Heart left ventricle (tissue), 16 donors: ENCODE data around the gene CAMKMT. TPM values are rescaled to one million over a fixed set of nuclear protein-coding genes. Genes with fewer than 3 reads are reported as not detected.

Source experiments
- ATAC-seq, 4 donors: fragments of 200-7000 bp; cut with Tn5 transposase; one replicate each; pipeline ENCODE4 v1.9.1; 2020 to 2022; ENCODE audit warnings: moderate library complexity in 4 of 4, mild to moderate bottlenecking in 3 of 4, moderate number of reproducible peaks in 1 of 4
- DNase-seq, 5 donors: peaks; one replicate each; pipeline ENCODE4 v3.0.0-alpha.2; 2020
- H3K27ac ChIP-seq, 12 donors: fragments of 200-600 bp; sonication (generic) in 4 of 12; one replicate each; pipeline versions ENCODE4 v1.5.0 to v1.8.0; 2016 to 2022; ENCODE audit warnings: mild to moderate bottlenecking in 2 of 12
- H3K27me3 ChIP-seq, 9 donors: fragments of 200-600 bp; sonication (generic) in 2 of 9; one replicate each; pipeline versions ENCODE4 v1.5.1 to v1.8.0; 2016 to 2022; ENCODE audit warnings: mild to moderate bottlenecking in 3 of 9
- H3K36me3 ChIP-seq, 9 donors: fragments of 200-600 bp; sonication (generic) in 2 of 9; one replicate each; pipeline versions ENCODE4 v1.5.0 to v1.8.0; 2018 to 2022; ENCODE audit warnings: mild to moderate bottlenecking in 2 of 9
- H3K4me1 ChIP-seq, 12 donors: fragments of 200-600 bp; sonication (generic) in 4 of 12; one replicate each; pipeline versions ENCODE4 v1.5.0 to v1.8.0; 2016 to 2022; ENCODE audit warnings: mild to moderate bottlenecking in 3 of 12
- H3K4me3 ChIP-seq, 12 donors: fragments of 200-600 bp; sonication (generic) in 4 of 12; one replicate each; pipeline versions ENCODE4 v1.5.0 to v1.8.0; 2017 to 2022; ENCODE audit warnings: mild to moderate bottlenecking in 9 of 12, moderate library complexity in 4 of 12
- H3K9me3 ChIP-seq, 12 donors: fragments of 200-600 bp; sonication (generic) in 4 of 12; one replicate each; pipeline versions ENCODE4 v1.5.0 to v1.8.0; 2016 to 2022; ENCODE audit warnings: mild to moderate bottlenecking in 1 of 12
- POLR2A ChIP-seq, 2 donors: fragments of 450-650 bp; IDR thresholded peaks; one replicate each; pipeline ENCODE4 v1.6.1; 2017; ENCODE audit warnings: antibody characterized with exemption in 2 of 2, mild to moderate bottlenecking in 2 of 2, moderate library complexity in 2 of 2
- WGBS, 4 donors: extraction: QIAGEN DNeasy Blood & Tissue Kit in 2 of 4; methylation state at CpG; one replicate each; pipeline versions ENCODE4 v1.1.5 to v1.1.7; 2013 to 2018; 5-methylcytosine and 5-hydroxymethylcytosine counted together
- intact Hi-C, 10 donors: fragments of 100-400 bp; cut with DNase I; formaldehyde crosslinking; loops; one replicate each; pipeline versions ENCODE4 v1.11.1 to v1.14.2; 2022
- polyA plus RNA-seq, 2 donors: library from polyadenylated mRNA; stranded (reverse); fragments of 200-250 nt; gene quantifications; one replicate each; pipeline ENCODE4 v1.2.3, GENCODE V29; 2013
- total RNA-seq, 9 donors: library from RNA; depleted of rRNA in 2 of 9; stranded (reverse); fragments of >200 nt in 2 of 9; fragmentation: NEBNext Ultra II Directional in 3 of 9; extraction: Animal tissue kit (Norgen Biotek cat#: 25700) in 3 of 9; gene quantifications; one replicate each; pipeline versions ENCODE4 v1.1.0 to v1.2.4, GENCODE V29; 2016 to 2023
- TF ChIP-seq, protein P1 (sequence below), 12 donors: fragments of 200-600 bp; sonication (generic) in 4 of 12; IDR thresholded peaks; one replicate each; pipeline versions ENCODE4 v1.5.0 to v1.8.0; 2018 to 2022; ENCODE audit warnings: antibody characterized with exemption in 12 of 12, mild to moderate bottlenecking in 5 of 12
- donor health status: ischemic (EF 13 %, LVEDD 7.1; RV severe dilation, severe dysfunction).
- donor health status: healthy with polysubstance abuse.
- donor health status: DM: no; HTN: yes; CAD: no.
- donor health status: DM: no; HTN: no; CAD: no.
- donor health status: ischemic (EF 25% LVEDD 6.9; RV normal size, moderate dysfunction).
- donor health status: ischemic (EF 25% LVEDD 5.7; RV mildly dilated, moderate dysfunction).
- donor health status: healthy.
- donor health status: DM: yes; HTN: yes; CAD: no.
- donor health status: ischemic (EF 35%, LVEDD 5.7; RV mildly dilated, moderate dysfunction).
- donor health status: nonischemic (EF 11% LVEDD 7.7; RV severe dilation, severe dysfunction).
- donor health status: DM: yes; HTN: yes; CAD: no.
- donor health status: PGD.
- donor health status: ischemic (EF 29% LVEDD 5.4; RV normal size, mild dysfunction).
- donor health status: nonischemic (EF 23%, LVEDD 6.1; RV moderate dilation, normal function).

Gene CAMKMT
- total and polyA plus RNA-seq, 11 donors, result 2.5 to 10.1 (median 4.4) TPM

DNA sequence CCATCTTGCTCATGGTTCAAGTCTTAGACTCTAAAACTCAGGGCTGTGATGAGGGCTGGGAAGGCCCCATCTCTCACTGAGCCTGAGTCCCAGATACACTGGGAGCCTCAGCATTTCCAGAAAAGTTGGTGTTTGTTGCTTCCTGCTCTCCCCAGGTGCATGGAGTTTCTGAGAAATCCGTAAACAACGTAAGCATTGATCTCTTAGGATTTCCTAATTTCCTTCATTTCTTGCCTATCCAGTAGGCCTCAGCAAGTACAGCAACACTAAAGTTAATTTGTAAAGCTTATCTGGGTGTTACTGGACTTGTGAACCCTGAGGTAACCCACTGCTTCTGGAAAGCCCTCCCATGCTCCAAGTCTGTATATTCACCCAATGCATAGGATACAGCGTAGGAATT is 380.3 kb downstream of the CAMKMT start:
- no peak overlapping the region for H3K27ac ChIP-seq
- intact Hi-C loops, result no loop called here
- H3K27me3 ChIP-seq, result no peaks in the 10 kb centered on the region
- H3K36me3 ChIP-seq, result no peaks in the 10 kb centered on the region
- 97 to 99% (median 98%) methylated on average over 3 of the region's 3 CpGs for WGBS, 4 donors
- peaks cover 0 to 3% (median 0%) of the 10 kb centered on the region in 12 donors for H3K9me3 ChIP-seq
- no peak overlapping the region for H3K4me3 ChIP-seq
- ATAC-seq, result no peak
- peaks cover 0 to 20% (median 5%) of the 10 kb centered on the region in 12 donors for H3K4me1 ChIP-seq
- DNase-seq, result no peak
- TF ChIP-seq POLR2A (IDR thresholded peaks at IDR 0.05), result no peak
- TF ChIP-seq, protein P1, sequence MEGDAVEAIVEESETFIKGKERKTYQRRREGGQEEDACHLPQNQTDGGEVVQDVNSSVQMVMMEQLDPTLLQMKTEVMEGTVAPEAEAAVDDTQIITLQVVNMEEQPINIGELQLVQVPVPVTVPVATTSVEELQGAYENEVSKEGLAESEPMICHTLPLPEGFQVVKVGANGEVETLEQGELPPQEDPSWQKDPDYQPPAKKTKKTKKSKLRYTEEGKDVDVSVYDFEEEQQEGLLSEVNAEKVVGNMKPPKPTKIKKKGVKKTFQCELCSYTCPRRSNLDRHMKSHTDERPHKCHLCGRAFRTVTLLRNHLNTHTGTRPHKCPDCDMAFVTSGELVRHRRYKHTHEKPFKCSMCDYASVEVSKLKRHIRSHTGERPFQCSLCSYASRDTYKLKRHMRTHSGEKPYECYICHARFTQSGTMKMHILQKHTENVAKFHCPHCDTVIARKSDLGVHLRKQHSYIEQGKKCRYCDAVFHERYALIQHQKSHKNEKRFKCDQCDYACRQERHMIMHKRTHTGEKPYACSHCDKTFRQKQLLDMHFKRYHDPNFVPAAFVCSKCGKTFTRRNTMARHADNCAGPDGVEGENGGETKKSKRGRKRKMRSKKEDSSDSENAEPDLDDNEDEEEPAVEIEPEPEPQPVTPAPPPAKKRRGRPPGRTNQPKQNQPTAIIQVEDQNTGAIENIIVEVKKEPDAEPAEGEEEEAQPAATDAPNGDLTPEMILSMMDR (IDR thresholded peaks at IDR 0.05), result no peak

DNA sequence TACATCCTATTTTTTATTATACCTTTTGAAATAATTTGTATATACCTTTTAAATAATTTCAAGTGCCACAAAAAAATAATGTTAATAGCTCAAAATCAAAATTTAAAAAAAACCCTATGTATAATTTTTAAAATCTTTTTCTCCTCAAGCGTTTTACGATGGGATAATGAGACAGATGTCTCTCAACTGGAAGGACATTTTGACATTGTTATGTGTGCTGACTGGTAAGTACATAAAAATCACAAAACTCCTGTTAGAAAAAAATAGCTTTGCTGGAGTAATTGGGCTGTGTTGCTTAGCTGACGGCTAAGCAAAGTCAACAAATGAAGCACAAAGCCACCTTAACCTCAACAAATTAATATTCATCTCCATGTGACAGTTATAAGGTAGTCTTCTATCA is 381.7 kb downstream of the CAMKMT start:
- Histone ChIP-seq H3K4me1 (peaks cover 0 to 24% (median 5%) of the 10 kb centered on the region in 12 donors), H3K36me3 (no peaks in the 10 kb centered on the region), H3K4me3 (no peak overlapping the region), H3K27me3 (no peaks in the 10 kb centered on the region), H3K9me3 (no peaks in the 10 kb centered on the region), H3K27ac (no peak overlapping the region)
- 96 to 99% (median 98%) methylated on average over 3 of the region's 3 CpGs for WGBS, 4 donors
- intact Hi-C loops, result no loop called here
- no peak for TF ChIP-seq POLR2A (IDR thresholded peaks at IDR 0.05)
- TF ChIP-seq, protein P1 (IDR thresholded peaks at IDR 0.05), result no peak
- no peak for DNase-seq
- no peak for ATAC-seq

DNA sequence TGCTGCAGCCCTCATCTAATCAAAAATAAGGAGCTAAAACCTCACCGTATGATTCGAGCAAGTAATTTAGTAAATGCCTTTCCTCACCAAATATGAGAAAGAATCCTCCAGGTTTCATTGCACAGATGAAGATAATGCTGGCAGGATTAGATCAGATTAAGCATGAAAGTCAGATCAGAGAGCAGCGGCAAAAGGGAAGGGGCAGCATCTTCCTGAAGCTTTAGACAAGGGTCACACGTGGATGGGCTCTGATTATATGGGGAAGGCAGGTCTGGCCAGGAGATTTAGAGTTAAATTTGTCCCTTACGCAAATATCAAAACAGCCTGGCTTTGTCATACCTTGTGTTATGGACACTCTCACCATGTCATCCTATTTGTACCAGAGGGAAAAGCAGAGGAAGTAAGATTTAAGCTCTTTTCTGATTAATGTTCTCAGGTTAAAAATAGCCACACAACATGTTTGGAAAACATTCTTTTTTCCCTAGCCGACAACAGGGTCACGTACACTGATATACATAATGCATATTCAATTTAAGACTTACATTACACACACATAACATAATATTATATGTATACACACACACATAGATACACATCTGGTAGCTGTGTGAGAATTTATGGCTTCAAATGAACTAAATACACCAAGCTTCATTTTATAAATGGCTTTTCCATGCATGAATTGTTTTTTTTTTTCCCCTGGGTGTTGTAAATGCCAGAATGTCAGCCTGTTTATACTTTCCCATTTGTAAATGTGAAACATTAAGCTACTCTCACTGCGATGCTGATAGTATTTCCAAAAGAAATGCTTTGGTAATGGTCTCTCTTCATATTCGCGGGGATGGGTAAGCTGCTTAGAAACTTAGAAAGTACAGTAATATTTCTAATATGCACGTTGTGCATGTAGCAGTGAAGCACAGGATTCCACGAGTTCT is 383.5 kb downstream of the CAMKMT start:
- Histone ChIP-seq H3K27me3 (no peaks in the 10 kb centered on the region), H3K9me3 (no peaks in the 10 kb centered on the region), H3K4me3 (peak overlapping the region in 1 of 12 donors; percentile 1), H3K27ac (peak overlapping the region in 1 of 12 donors; percentile 0), H3K4me1 (peaks cover 0 to 24% (median 5%) of the 10 kb centered on the region in 12 donors), H3K36me3 (no peaks in the 10 kb centered on the region)
- intact Hi-C loops, result no loop called here
- TF ChIP-seq, protein P1 (IDR thresholded peaks at IDR 0.05), result no peak
- no peak for TF ChIP-seq POLR2A (IDR thresholded peaks at IDR 0.05)
- no peak for ATAC-seq
- 46 to 58% (median 54%) methylated on average over 12 of the region's 12 CpGs for WGBS, 4 donors
- no peak for DNase-seq

DNA sequence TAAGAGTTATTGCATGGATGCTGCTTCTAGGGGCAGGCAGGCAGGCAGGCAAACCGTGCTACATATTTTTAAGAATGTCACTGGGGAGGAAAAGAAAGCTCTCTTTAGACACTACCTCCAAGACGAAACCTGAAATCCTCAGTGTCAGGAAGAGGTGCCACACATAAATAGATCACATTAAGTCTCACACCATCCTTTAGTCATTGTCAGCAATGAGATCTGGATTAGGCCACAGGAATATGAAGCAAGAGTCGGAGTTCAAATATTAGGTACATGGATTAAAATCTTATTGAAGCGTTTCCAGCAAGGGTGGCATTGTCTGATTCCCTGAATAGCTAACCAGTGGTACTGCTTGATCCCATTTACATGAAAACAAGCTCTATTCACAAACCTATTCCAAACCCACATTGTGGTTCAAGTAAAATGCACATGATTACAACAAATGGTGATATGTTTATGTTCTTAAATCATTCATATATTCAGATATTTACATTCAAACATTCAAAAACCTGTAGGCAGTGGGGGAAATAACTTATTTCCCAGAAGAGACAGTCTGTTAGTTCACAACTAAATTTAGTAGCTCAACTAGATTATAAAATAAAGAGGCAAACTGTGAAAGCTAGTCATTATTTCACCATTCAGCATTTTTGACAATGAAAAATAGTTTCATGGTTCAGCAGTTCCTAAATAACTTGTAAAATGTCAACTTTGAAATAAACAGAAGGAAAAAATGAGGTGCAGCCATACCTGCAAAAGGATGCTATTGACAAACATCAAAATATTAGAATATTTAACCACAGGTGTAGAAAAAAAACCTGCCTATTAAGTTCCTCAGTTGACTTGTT is 384.4 kb downstream of the CAMKMT start:
- ATAC-seq (no peak), DNase-seq (no peak)
- Histone ChIP-seq H3K4me3 (no peak overlapping the region), H3K27me3 (no peaks in the 10 kb centered on the region), H3K27ac (no peak overlapping the region), H3K9me3 (no peaks in the 10 kb centered on the region), H3K4me1 (peaks cover 0 to 24% (median 5%) of the 10 kb centered on the region in 12 donors), H3K36me3 (no peaks in the 10 kb centered on the region)
- intact Hi-C loops, result no loop called here
- TF ChIP-seq, protein P1 (IDR thresholded peaks at IDR 0.05), result no peak
- TF ChIP-seq POLR2A (IDR thresholded peaks at IDR 0.05), result no peak
- WGBS, 4 donors, result 69 to 78% (median 74%) methylated on average over 4 of the region's 4 CpGs
